ENCODE data around the gene USP35.

USP35 gene

DNA sequence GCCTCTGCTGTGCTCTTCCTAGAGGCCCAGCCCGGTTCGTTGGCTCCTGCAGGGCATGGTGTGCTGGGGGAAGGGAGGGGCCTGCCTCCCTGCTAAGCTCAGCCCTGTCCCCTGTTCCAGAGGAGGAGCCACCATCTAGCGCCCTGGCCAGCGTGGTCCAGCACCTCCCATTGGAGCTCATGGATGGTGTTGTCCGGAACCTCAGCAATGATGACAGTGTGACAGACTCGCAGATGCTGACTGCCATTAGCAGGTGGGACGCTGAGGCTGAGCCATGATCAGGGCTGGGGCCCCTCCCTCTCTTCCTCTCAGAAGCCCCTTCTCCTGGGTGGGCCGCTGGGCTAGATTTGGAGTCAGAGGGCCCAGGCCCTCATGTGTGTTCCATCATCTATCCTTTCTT, 9.1 kb downstream of the USP35 start:
- DNase-seq (no peak), ATAC-seq (replicated peaks) (no peak)
- no peaks in the 10 kb centered on the region for H3K27me3 Mint-ChIP-seq
- peaks cover 26 to 41% of the 10 kb centered on the region in 2 donors for H3K4me1 Mint-ChIP-seq
- no peak overlapping the region for H3K27ac Mint-ChIP-seq
- no peaks in the 10 kb centered on the region for H3K9me3 Mint-ChIP-seq
- no peak overlapping the region for H3K4me3 Mint-ChIP-seq
- H3K36me3 Mint-ChIP-seq: peaks cover 39 to 59% of the 10 kb centered on the region in 2 donors

DNA sequence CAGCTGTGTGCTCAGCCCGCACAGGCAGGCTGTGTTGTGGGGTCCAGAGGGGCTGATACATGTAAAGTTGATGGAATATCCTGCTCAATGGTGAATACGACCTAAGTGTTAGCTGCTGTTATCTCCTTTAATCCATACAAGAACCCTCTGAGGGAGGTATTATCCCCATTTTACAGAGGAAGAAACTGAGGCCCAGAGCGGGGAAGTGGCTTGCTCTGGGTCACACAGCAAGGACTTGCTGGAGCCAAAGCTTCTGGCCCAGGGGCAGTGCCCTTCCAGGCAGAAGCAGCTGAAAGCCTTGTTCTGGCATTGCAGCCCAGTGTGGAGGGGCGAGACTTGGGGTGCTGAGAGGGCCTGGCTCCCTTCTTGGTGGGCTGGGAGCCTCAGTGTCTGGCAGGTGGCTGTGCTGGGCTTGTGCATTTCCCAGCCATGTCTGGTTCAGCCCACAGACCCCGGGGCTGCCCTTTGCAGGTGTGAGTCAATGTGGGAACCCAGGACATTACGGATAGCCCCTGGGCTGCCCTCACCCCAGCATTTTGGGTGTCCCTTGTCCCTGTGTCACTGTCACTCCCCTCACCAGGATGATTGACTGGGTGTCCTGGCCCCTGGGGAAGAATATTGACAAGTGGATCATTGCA, 10.4 kb downstream of the USP35 start:
- Mint-ChIP-seq H3K4me1 (peaks cover 23 to 36% of the 10 kb centered on the region in 2 donors), H3K9me3 (no peaks in the 10 kb centered on the region), H3K27me3 (no peaks in the 10 kb centered on the region), H3K36me3 (peaks cover 35 to 57% of the 10 kb centered on the region in 2 donors), H3K27ac (no peak overlapping the region), H3K4me3 (no peak overlapping the region)
- DNase-seq: no peak
- no peak for ATAC-seq (replicated peaks)

DNA sequence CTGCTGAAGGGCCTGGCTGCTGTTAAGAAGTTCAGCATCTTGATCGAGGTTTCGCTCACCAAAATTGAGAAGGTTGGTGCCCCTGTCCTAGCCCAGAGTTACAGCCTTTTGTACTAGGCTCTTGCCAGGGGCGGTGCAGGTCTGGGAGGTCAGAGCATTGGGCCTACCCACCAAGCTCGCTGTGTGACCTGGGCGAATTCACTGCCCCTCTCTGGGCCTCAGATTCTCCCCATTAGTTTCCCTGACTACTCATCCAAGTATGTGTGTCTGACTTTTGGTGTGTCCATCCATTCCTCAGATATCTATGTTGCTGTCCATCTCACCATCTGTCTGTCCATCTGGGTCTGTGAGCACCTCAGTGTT, 10.9 kb downstream of the USP35 start:
- Mint-ChIP-seq H3K36me3 (peaks cover 35 to 57% of the 10 kb centered on the region in 2 donors), H3K9me3 (no peaks in the 10 kb centered on the region), H3K27ac (no peak overlapping the region), H3K4me3 (no peak overlapping the region), H3K4me1 (peaks cover 20 to 31% of the 10 kb centered on the region in 2 donors), H3K27me3 (no peaks in the 10 kb centered on the region)
- no peak for ATAC-seq (replicated peaks)
- no peak for DNase-seq

DNA sequence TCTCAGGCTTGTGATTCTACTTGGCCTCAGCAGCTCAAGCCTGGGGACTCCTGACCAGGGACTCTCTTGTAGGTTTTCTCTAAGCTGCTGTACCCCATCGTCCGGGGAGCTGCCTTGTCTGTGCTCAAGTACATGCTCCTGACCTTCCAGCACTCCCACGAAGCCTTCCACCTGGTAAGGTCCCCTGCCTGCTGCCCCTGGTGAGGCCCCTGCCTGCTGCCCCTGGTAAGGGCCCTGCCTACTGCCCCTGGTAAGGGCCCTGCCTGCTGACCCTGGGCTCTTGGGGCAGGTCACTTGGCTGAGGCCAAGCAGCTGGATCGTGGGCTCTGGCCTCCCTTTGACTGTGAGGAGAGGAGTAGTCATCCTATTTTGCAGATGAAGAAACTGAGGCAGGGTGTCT, 11.3 kb downstream of the USP35 start:
- peaks cover 18 to 27% of the 10 kb centered on the region in 2 donors for H3K4me1 Mint-ChIP-seq
- H3K9me3 Mint-ChIP-seq: no peaks in the 10 kb centered on the region
- H3K4me3 Mint-ChIP-seq: no peak overlapping the region
- DNase-seq (no peak), ATAC-seq (replicated peaks) (no peak)
- no peak overlapping the region for H3K27ac Mint-ChIP-seq
- H3K36me3 Mint-ChIP-seq: peaks cover 35 to 55% of the 10 kb centered on the region in 2 donors
- no peaks in the 10 kb centered on the region for H3K27me3 Mint-ChIP-seq

DNA sequence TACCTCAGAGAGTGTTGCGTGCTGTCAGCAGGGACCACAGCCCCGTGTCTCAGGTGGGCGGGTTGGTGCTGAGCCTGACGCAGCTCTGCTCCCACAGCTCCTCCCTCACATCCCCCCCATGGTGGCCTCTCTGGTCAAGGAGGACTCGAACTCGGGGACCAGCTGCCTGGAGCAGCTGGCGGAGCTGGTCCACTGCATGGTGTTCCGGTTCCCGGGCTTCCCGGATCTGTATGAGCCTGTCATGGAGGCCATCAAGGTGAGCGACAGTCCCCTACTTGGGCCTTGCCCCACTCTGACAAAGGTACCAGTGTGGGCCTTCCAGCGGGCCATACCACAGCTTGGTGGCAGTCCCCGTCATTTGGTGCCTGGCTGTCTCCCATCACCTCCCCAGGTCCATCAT, 11.8 kb downstream of the USP35 start:
- no peaks in the 10 kb centered on the region for H3K27me3 Mint-ChIP-seq
- DNase-seq: no peak
- H3K9me3 Mint-ChIP-seq: no peaks in the 10 kb centered on the region
- H3K4me1 Mint-ChIP-seq: peaks cover 17 to 23% of the 10 kb centered on the region in 2 donors
- peaks cover 33 to 51% of the 10 kb centered on the region in 2 donors for H3K36me3 Mint-ChIP-seq
- no peak overlapping the region for H3K4me3 Mint-ChIP-seq
- ATAC-seq (replicated peaks): no peak
- no peak overlapping the region for H3K27ac Mint-ChIP-seq

DNA sequence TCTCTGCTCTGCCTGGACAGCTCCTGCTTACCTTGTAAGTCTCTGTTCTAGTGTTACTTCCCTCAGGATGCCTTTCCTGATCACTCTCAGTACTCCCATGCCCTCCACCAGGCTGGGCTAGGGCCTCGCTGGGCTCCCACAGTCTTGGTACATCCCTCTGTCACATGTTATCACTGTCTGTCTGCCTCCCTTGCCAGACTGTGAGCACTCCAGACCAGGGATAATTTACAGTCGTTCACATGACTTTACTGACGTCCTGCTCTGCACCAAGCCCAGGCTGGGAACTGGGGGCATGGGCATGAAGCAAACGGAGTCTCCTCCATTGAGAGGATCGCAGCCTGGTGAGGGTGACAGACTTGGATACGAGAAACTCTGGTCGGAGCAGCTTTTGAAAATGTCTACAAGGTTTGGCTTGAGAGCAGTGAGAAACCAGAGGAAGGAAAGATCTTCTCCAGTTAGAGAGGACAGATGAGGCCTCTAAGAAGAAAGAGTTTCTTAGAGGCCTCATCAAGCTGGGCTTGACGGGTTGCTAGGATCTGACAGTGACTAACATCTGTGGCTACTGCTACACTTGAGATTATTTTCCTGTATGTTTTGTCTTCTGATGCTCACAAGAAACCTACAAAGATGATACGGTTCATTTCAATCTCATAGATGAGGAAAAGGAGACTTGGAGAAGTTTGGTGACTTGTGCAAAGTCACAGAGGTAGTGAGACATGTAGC, 12.5 kb downstream of the USP35 start:
- Mint-ChIP-seq H3K27me3 (no peaks in the 10 kb centered on the region), H3K27ac (no peak overlapping the region), H3K4me1 (peaks cover 17 to 23% of the 10 kb centered on the region in 2 donors), H3K36me3 (peaks cover 29 to 48% of the 10 kb centered on the region in 2 donors), H3K9me3 (no peaks in the 10 kb centered on the region), H3K4me3 (no peak overlapping the region)
- no peak for ATAC-seq (replicated peaks)
- no peak for DNase-seq

DNA sequence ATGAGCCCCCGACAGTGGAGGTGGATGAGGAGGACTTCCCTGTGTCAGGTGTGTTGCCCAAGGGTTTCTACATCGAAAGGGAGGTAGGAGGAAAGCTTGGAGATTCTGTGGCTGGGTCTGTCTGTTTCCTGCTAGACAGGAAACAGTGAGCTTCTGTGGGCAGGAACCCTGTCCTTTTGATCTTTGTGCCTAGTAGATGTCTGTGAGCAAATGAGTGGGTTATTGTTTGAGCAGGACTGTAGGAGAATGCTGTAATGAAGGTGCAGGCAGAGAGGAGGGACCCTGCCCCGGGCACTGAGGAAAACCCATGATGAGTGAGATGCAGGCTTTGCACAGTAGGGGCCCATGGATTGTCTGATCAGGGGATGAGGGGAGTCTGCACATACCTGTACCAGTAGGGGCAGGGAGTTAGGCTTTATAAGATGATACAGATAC, 14.0 kb downstream of the USP35 start:
- Mint-ChIP-seq H3K4me3 (peak overlapping the region in 1 of 2 donors; percentile 5), H3K4me1 (peaks cover 13 to 23% of the 10 kb centered on the region in 2 donors), H3K27me3 (no peaks in the 10 kb centered on the region), H3K27ac (no peak overlapping the region), H3K36me3 (peaks cover 27 to 50% of the 10 kb centered on the region in 2 donors), H3K9me3 (no peaks in the 10 kb centered on the region)
- DNase-seq (no peak), ATAC-seq (replicated peaks) (peak; percentile 51 to 52)

DNA sequence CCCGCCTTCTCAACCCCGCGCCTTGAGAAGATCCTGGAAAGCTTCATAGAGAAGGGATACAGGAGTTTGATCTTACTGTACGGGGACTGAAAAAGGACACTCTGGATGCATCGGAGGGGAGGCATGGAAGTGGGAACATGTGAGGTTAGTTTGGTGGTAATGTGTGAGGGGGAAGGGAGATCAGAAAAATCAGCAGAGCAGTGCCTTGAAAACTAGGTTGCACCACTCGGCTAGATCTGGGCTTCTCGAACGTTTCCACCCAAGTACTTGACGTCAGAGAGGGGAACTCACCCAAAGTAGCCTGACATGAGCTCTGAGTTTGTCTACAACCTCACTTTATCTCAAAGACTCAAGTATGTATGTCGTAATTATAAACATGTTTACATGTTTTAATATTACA, 14.5 kb downstream of the USP35 start:
- Mint-ChIP-seq H3K4me3 (no peak overlapping the region), H3K36me3 (peaks cover 27 to 47% of the 10 kb centered on the region in 2 donors), H3K4me1 (peaks cover 13 to 23% of the 10 kb centered on the region in 2 donors), H3K27ac (no peak overlapping the region), H3K27me3 (no peaks in the 10 kb centered on the region), H3K9me3 (no peaks in the 10 kb centered on the region)
- DNase-seq (no peak), ATAC-seq (replicated peaks) (peak; percentile 44 to 45)

DNA sequence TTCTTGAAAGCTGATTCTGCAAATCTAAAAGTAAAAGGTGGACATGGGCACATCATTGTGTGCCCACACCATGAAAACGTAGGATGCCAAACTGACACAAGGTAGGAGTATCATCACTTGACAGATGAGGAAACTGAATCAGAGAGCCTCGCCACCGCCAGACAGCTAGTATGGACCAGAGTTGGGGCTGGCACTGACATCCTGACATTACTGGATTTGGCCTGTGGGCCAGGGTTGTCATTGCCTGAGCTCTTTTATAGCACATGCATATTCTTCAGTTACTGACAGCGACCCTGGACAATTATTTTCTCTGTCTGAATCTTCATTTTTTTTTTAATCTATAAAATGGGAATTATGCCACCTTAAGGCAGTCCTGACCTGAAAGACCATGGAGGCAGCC, 16.5 kb downstream of the USP35 start:
- no peak for DNase-seq
- H3K36me3 Mint-ChIP-seq: peaks cover 31 to 53% of the 10 kb centered on the region in 2 donors

DNA sequence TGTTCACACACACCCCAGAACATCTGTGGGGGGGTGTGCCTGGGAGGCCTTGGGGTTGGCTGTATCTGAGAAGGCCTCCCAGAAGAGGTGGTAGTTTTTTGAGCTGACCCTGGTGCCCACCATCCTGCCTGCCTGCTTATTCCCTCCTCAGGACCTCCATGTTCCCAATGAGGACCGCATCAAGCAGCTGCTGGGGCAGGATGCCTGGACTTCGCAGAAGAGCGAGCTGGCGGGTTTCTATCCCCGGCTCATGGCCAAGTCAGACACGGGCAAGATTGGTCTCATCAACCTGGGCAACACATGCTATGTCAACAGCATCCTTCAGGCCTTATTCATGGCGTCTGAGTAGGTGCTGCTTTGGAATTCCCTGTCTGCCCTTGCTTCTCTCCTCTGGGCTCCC, 17.0 kb downstream of the USP35 start:
- Mint-ChIP-seq H3K27me3 (no peaks in the 10 kb centered on the region), H3K9me3 (no peaks in the 10 kb centered on the region), H3K4me1 (peaks cover 13 to 23% of the 10 kb centered on the region in 2 donors), H3K27ac (no peak overlapping the region), H3K4me3 (no peak overlapping the region), H3K36me3 (peaks cover 32 to 54% of the 10 kb centered on the region in 2 donors)
- DNase-seq: no peak
- ATAC-seq (replicated peaks): no peak

More for the DNA sequence above, 16.5 kb downstream of the USP35 start:
- peaks cover 13 to 23% of the 10 kb centered on the region in 2 donors for H3K4me1 Mint-ChIP-seq
- no peak overlapping the region for H3K27ac Mint-ChIP-seq
- H3K9me3 Mint-ChIP-seq: no peaks in the 10 kb centered on the region
- no peaks in the 10 kb centered on the region for H3K27me3 Mint-ChIP-seq
- no peak overlapping the region for H3K4me3 Mint-ChIP-seq
- no peak for ATAC-seq (replicated peaks)

DNA sequence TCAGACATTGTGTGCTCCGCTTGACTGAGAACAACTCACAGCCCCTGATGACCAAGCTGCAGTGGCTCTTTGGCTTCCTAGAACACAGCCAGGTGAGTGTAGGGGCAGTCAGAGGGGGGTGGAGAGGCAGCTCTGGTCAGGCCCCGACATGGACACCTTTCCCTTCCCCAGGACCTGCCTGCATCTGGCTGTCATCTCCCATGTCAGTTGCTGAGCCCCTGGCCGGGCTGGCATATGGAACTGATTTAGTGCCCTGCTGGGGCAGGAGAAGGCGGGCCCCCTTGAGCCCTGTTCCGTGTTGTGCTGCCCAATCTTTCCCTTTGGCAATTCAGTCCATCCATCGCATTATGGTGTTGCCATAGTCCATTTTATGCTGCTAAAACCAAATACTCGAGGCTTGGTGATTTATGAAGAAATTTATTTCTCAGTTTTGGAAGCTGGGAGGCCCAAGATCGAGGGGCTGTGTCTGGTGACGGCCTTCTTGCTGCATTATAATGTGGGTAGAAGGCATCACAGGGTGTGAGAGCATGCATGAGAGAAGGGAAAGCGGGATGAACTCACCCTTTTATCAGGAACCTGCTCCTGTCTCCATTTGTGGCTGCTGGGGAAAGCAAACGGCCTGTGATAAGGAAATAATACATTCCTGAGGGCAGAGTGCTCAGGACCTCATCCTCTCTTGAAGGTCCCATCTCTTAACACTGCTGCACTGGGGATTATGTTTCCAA, 19.0 kb downstream of the USP35 start:
- Mint-ChIP-seq H3K27me3 (no peaks in the 10 kb centered on the region), H3K36me3 (peaks cover 25 to 60% of the 10 kb centered on the region in 2 donors), H3K4me1 (peaks cover 5 to 6% of the 10 kb centered on the region in 2 donors), H3K27ac (no peak overlapping the region), H3K4me3 (no peak overlapping the region), H3K9me3 (no peaks in the 10 kb centered on the region)
- DNase-seq: no peak
- ATAC-seq (replicated peaks): no peak

DNA sequence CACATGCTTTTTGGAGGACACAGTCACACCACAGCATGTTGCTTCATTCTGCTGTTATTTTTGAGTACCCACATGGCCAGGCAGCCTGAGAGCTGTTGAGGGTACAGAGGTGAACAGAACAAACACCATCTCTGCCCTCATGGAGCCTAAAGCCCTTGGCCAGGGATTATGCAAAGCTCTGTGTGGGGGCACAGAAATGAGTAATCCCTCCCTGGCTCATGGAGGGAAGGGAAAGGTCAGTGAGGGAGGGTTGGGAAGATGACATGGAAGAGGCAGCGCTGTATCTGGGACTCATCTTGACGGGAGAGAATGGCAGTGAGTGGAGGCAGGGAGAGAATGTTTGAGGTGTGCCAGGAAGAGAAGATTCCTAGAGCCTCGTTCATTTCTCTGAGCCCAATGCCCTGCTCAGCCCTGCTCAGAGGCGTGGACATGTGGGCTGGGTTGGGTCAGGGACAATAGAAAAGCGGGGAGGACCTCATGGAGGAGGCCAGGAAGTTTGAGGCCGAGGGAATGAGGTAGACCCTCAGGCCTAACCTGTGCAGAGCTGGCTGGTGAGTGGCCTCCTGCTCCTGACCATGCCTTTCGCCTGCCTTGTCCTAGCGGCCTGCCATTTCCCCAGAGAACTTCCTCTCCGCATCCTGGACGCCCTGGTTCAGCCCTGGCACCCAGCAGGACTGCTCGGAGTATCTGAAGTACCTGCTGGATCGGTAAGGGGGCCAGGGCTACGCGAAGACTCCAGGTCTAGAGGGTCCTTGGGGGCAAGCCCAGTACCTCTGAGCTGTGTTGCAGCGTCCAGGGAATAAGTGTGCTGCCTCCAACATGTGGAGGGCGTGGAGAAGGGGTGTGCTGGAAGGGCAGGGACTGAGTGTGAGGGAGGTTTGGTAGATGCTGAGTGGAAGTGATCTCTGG, 19.8 kb downstream of the USP35 start:
- DNase-seq (no peak), ATAC-seq (replicated peaks) (no peak)
- Mint-ChIP-seq H3K4me1 (no peaks in the 10 kb centered on the region), H3K27ac (no peak overlapping the region), H3K36me3 (peaks cover 26 to 55% of the 10 kb centered on the region in 2 donors), H3K4me3 (no peak overlapping the region), H3K9me3 (no peaks in the 10 kb centered on the region), H3K27me3 (no peaks in the 10 kb centered on the region)

DNA sequence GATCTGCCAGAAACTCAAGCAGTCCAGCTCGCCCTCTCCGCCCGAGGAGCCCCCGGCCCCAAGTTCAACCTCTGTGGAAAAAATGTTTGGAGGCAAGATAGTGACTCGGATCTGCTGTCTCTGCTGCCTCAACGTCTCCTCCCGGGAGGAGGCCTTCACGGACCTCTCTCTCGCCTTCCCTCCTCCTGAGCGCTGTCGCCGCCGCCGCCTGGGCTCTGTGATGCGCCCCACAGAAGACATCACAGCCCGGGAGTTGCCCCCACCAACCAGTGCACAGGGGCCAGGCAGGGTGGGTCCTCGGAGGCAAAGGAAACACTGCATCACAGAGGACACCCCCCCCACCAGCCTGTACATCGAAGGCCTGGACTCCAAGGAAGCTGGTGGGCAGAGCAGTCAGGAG, 20.8 kb downstream of the USP35 start:
- Mint-ChIP-seq H3K27ac (no peak overlapping the region), H3K36me3 (peaks cover 26 to 55% of the 10 kb centered on the region in 2 donors), H3K4me3 (no peak overlapping the region), H3K9me3 (no peaks in the 10 kb centered on the region), H3K27me3 (no peaks in the 10 kb centered on the region), H3K4me1 (no peaks in the 10 kb centered on the region)
- no peak for ATAC-seq (replicated peaks)
- no peak for DNase-seq

Data from stimulated activated naive B cell treated with anti-CD40 and anti-IgM and Interleukin-4, amounts not matched to agents 10 μg/mL and 1 μg/mL and 100 μg/mL, for 72 hours (primary cell).